Neural progenitor cell (in vitro differentiated cells): ENCODE results near the gene SDHD. TPM values are rescaled to one million over a fixed set of nuclear protein-coding genes. Genes with fewer than 3 reads are reported as not detected.

ENCODE experiments used
- DNase-seq: peaks from one replicate; pipeline ENCODE4 v3.0.0-alpha.2; 2016; ENCODE audit warnings: low spot score
- H2AFZ ChIP-seq: fragments of 200-600 bp; sonication (generic); replicated peaks from 2 replicates; pipeline ENCODE4 v1.6.1; 2016; ENCODE audit warnings: antibody characterized with exemption
- H3F3A ChIP-seq: fragments of 200-600 bp; sonication (generic); 2 replicates; pipeline ENCODE4 v1.6.1; 2016; ENCODE audit warnings: antibody characterized with exemption, low read depth
- H3K27ac ChIP-seq: fragments of 200-600 bp; sonication (generic); 2 replicates; pipeline ENCODE4 v1.5.1; 2016; ENCODE audit warnings: mild to moderate bottlenecking
- H3K27me3 ChIP-seq: fragments of 200-600 bp; sonication (generic); 2 replicates; pipeline ENCODE4 v1.6.1; 2016; ENCODE audit warnings: mild to moderate bottlenecking, moderate library complexity
- H3K36me3 ChIP-seq: fragments of 200-600 bp; sonication (generic); 2 replicates; pipeline ENCODE4 v1.5.1; 2016
- H3K4me1 ChIP-seq: fragments of 200-600 bp; sonication (generic); 2 replicates; pipeline ENCODE4 v1.6.1; 2016; ENCODE audit warnings: mixed run types
- H3K4me2 ChIP-seq: fragments of 200-600 bp; sonication (generic); 2 replicates; pipeline ENCODE4 v1.6.1; 2016
- H3K4me3 ChIP-seq: fragments of 200-600 bp; sonication (generic); 2 replicates; pipeline ENCODE4 v1.5.1; 2016
- H3K79me2 ChIP-seq: fragments of 200-600 bp; sonication (generic); 2 replicates; pipeline ENCODE4 v1.6.1; 2016; ENCODE audit warnings: low read depth
- H3K9ac ChIP-seq: fragments of 200-600 bp; sonication (generic); 2 replicates; pipeline ENCODE4 v1.6.1; 2016
- H3K9me3 ChIP-seq: fragments of 200-600 bp; sonication (generic); 2 replicates; pipeline ENCODE4 v1.5.1; 2016; ENCODE audit warnings: low read depth
- H4K20me1 ChIP-seq: fragments of 200-600 bp; sonication (generic); 2 replicates; pipeline ENCODE4 v1.6.1; 2016; ENCODE audit warnings: low read depth
- H3K27ac Mint-ChIP-seq: 3 replicates; pipeline ENCODE4 v1.8.0; 2021; ENCODE audit warnings: mixed read lengths
- H3K27me3 Mint-ChIP-seq: 2 replicates; pipeline ENCODE4 v1.8.0; 2022; ENCODE audit warnings: low read depth, mild to moderate bottlenecking, inconsistent platforms, moderate library complexity, mixed read lengths; ENCODE audit not compliant: insufficient read depth
- H3K36me3 Mint-ChIP-seq: 3 replicates; pipeline ENCODE4 v1.8.0; 2021; ENCODE audit warnings: mixed read lengths
- H3K4me1 Mint-ChIP-seq: 3 replicates; pipeline ENCODE4 v1.8.0; 2021; ENCODE audit warnings: mixed read lengths
- H3K4me3 Mint-ChIP-seq: 3 replicates; pipeline ENCODE4 v1.8.0; 2021; ENCODE audit warnings: mild to moderate bottlenecking, moderate library complexity, mixed read lengths
- H3K9me3 Mint-ChIP-seq: 3 replicates; pipeline ENCODE4 v1.8.0; 2020; ENCODE audit warnings: mixed read lengths
- CTCF ChIP-seq: fragments of 200-600 bp; sonication (generic); IDR thresholded peaks from 2 replicates; pipeline ENCODE4 v1.5.1; 2017; ENCODE audit warnings: antibody characterized with exemption, mild to moderate bottlenecking
- EZH2 ChIP-seq: fragments of 200-600 bp; sonication (generic); IDR thresholded peaks from 2 replicates; pipeline ENCODE4 v1.6.1; 2017; ENCODE audit warnings: antibody characterized with exemption, mild to moderate bottlenecking, moderate library complexity
- EZH2phosphoT487 ChIP-seq: fragments of 200-600 bp; sonication (generic); IDR thresholded peaks from 2 replicates; pipeline ENCODE4 v1.6.1; 2017; ENCODE audit warnings: antibody characterized with exemption
- total RNA-seq: library from RNA; depleted of rRNA; stranded (reverse); fragments of >200 nt; gene quantifications from 2 replicates; pipeline ENCODE4 v1.2.3, GENCODE V29; 2015; ENCODE audit warnings: low replicate concordance

The SDHD gene
- total RNA-seq, 1 donor from 2014 or later = 75.4 TPM

GRCh38 chr11:112103446-112103845 is 16.8 kb downstream of the SDHD start:
- Histone ChIP-seq H3K4me3 (no peak overlapping the region), H2AFZ (no peak overlapping the region), H3K36me3 (no peaks in the 10 kb centered on the region), H4K20me1 (no peaks in the 10 kb centered on the region), H3F3A (no peaks in the 10 kb centered on the region), H3K4me1 (no peaks in the 10 kb centered on the region), H3K9me3 (no peaks in the 10 kb centered on the region), H3K9ac (no peak overlapping the region), H3K27me3 (no peaks in the 10 kb centered on the region), H3K79me2 (no peaks in the 10 kb centered on the region), H3K27ac (no peak overlapping the region), H3K4me2 (no peak overlapping the region)
- no peak overlapping the region for H3K27ac Mint-ChIP-seq
- H3K36me3 Mint-ChIP-seq = no peaks in the 10 kb centered on the region
- no peaks in the 10 kb centered on the region for H3K9me3 Mint-ChIP-seq
- DNase-seq = no peak
- H3K4me1 Mint-ChIP-seq = no peaks in the 10 kb centered on the region
- TF ChIP-seq EZH2 (no peak), EZH2phosphoT487 (no peak), CTCF (no peak)
- no peak overlapping the region for H3K4me3 Mint-ChIP-seq
- no peaks in the 10 kb centered on the region for H3K27me3 Mint-ChIP-seq

- Mint-ChIP-seq H3K4me1 (no peaks in the 10 kb centered on the region), H3K27ac (no peak overlapping the region), H3K27me3 (no peaks in the 10 kb centered on the region), H3K36me3 (no peaks in the 10 kb centered on the region), H3K9me3 (peaks cover 6% of the 10 kb centered on the region), H3K4me3 (no peak overlapping the region)
- Histone ChIP-seq H3K4me3 (no peak overlapping the region), H3K79me2 (no peaks in the 10 kb centered on the region), H3K4me2 (no peak overlapping the region), H3K4me1 (no peaks in the 10 kb centered on the region), H3K27me3 (no peaks in the 10 kb centered on the region), H3K9ac (no peak overlapping the region), H3K9me3 (no peaks in the 10 kb centered on the region), H4K20me1 (no peaks in the 10 kb centered on the region), H3K36me3 (no peaks in the 10 kb centered on the region), H3F3A (no peaks in the 10 kb centered on the region), H2AFZ (no peak overlapping the region), H3K27ac (no peak overlapping the region)
- no peak for DNase-seq
- no peak for TF ChIP-seq CTCF
- TF ChIP-seq EZH2 = no peak
- no peak for TF ChIP-seq EZH2phosphoT487
Observed at GRCh38 chr11:112106070-112106469, 19.4 kb downstream of the SDHD start.

GRCh38 chr11:112113539-112114457 is 27.1 kb downstream of the SDHD start:
- Mint-ChIP-seq H3K4me3 (no peak overlapping the region), H3K9me3 (peaks cover 6% of the 10 kb centered on the region), H3K4me1 (no peaks in the 10 kb centered on the region), H3K27ac (no peak overlapping the region), H3K27me3 (no peaks in the 10 kb centered on the region), H3K36me3 (no peaks in the 10 kb centered on the region)
- Histone ChIP-seq H3K27ac (no peak overlapping the region), H3K27me3 (no peaks in the 10 kb centered on the region), H3K4me3 (no peak overlapping the region), H4K20me1 (no peaks in the 10 kb centered on the region), H3K9me3 (no peaks in the 10 kb centered on the region), H3K4me2 (no peak overlapping the region), H3K4me1 (no peaks in the 10 kb centered on the region), H2AFZ (no peak overlapping the region), H3K79me2 (no peaks in the 10 kb centered on the region), H3F3A (no peaks in the 10 kb centered on the region), H3K36me3 (no peaks in the 10 kb centered on the region), H3K9ac (no peak overlapping the region)
- TF ChIP-seq EZH2phosphoT487 = no peak
- peak; percentile 71 for TF ChIP-seq CTCF
- DNase-seq = peak; percentile 58
